PFSK-1 (cell line): ENCODE data around the gene SCYGR8.

Source experiments
- FOXP2 ChIP-seq: optimal IDR thresholded peaks from 2 replicates; pipeline ENCODE3; 2011; ENCODE audit warnings: borderline replicate concordance, control low read depth, inconsistent platforms; ENCODE audit not compliant: insufficient read depth; ENCODE audit errors: extremely low read length, extremely low read depth
- POLR2AphosphoS5 ChIP-seq: IDR thresholded peaks from 2 replicates; pipeline ENCODE4 v1.6.1; 2012; ENCODE audit warnings: low read depth, mild to moderate bottlenecking, control low read depth, low read length, moderate library complexity
- REST ChIP-seq, 2 experiments: IDR thresholded peaks; 2 replicates each; pipeline versions ENCODE4 v1.6.1 to v1.8.0; 2011 to 2012; ENCODE audit warnings: low read depth in 2 of 2, low read length in 2 of 2, control low read depth in 1 of 2, inconsistent platforms in 1 of 2, mild to moderate bottlenecking in 1 of 2, moderate library complexity in 1 of 2; ENCODE audit not compliant: insufficient read depth in 1 of 2
- SIN3A ChIP-seq: IDR thresholded peaks from 2 replicates; pipeline ENCODE4 v1.6.1; 2012; ENCODE audit warnings: mild to moderate bottlenecking, low read length, moderate library complexity, borderline replicate concordance; ENCODE audit not compliant: insufficient read depth
- TAF1 ChIP-seq: IDR thresholded peaks from 2 replicates; pipeline ENCODE4 v1.6.1; 2012; ENCODE audit warnings: low read length, control low read depth, borderline replicate concordance; ENCODE audit not compliant: insufficient read depth

The SCYGR8 gene

DNA sequence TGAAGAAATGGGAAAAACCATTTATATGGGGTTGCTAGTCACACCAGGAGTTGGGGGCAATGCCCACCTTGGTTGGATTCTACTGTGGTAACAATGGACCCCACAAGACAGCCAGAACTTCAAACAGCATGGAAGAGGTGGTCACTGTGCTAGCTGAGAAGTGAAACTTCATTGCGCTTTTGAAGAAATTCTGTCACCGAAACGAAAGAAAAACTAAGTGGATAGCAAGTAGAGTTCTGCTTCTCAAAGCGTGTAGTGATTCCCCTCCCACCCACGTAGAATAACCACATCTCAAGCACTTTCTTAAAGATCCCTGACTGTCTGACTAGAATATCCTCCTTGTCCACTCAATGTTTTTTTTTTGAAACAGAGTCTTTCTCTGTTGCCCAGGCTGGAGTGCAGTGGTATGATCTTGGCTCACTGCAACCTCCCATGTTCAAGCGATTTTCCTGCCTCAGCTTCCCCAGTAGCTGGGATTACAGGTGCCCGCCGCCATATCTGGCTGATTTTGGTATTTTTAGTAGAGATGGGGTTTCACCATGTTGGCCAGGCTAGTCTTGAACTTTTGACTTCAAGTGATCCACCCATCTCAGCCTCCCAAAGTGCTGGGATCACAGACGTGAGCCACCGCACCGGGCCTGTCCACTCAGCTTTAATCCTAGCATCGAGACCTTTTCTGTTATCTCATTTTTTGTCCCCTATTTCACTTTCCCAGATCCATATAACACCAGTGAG, 37.9 kb downstream of the SCYGR8 start:
- TF ChIP-seq POLR2AphosphoS5 (no peak), SIN3A (no peak), FOXP2 (no peak), REST (IDR thresholded peaks at IDR 0.05; ENCODE audit: insufficient read depth in 1 of 2, low read depth in 2 of 2, low read length in 2 of 2) (no peak), TAF1 (no peak)

DNA sequence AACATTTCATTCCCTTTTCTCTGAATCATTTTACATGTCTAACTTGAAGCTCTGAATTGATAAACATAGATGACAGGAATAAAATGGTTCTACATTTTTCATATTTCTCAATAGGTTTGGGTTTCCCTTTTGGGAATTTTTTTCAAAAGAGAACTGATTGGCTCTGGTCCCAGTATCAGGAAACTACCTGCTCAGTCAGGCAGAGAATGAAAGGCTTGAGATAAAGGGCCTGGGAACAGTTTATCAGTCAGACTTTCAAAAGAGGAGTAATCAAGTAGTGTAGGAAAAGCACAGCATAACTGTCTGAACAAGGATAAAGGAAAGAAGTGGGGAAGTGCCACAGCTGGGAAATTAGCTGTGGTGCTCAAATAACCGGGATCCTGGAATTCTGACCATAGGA, 39.6 kb downstream of the SCYGR8 start:
- TF ChIP-seq FOXP2 (no peak), TAF1 (no peak), REST (IDR thresholded peaks at IDR 0.05; ENCODE audit: insufficient read depth in 1 of 2, low read depth in 2 of 2, low read length in 2 of 2) (no peak), POLR2AphosphoS5 (no peak)

DNA sequence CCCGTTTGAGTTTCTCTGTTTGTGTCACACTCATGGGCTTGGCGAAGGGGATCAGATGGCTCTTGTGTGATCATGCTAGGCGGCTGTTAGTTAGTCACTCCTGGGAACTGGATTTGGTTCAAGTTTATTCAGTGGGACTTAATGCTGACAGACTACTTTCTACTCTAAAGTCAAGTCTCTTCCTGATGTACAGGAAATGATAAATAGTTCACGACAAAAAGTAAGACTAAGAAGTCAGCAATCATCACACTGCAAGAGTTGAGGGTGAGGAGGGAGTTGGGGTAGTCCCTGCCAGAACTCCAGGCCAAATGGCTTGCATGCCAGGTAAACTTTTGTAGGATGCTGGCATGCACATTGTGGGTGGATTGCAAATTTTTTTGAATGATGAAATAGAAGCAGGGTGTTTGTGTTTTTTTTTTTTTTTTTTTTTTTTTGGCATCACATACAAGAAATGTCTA, 42.9 kb downstream of the SCYGR8 start:
- TF ChIP-seq POLR2AphosphoS5 = no peak
- TF ChIP-seq TAF1 = no peak
- no peak for TF ChIP-seq SIN3A
- TF ChIP-seq FOXP2 = no peak
- TF ChIP-seq REST (IDR thresholded peaks at IDR 0.05; ENCODE audit: insufficient read depth in 1 of 2, low read depth in 2 of 2, low read length in 2 of 2) = no peak

- TF ChIP-seq POLR2AphosphoS5 = no peak
- TF ChIP-seq SIN3A = no peak
- no peak for TF ChIP-seq TAF1
- no peak for TF ChIP-seq REST (IDR thresholded peaks at IDR 0.05; ENCODE audit: insufficient read depth in 1 of 2, low read depth in 2 of 2, low read length in 2 of 2)
- TF ChIP-seq FOXP2 = no peak
These were observed 44.1 kb downstream of the SCYGR8 start for GRCh38 chr2:227789803-227790202.
